HepG2 (cell line): Measurements from ENCODE around the gene GLIS2.
A peak's percentile ranks its signal among the peaks of the same experiment; 100 is the strongest.

ENCODE experiments used
- NFRKB ChIP-seq: fragments of 450-650 bp; IDR thresholded peaks from 2 replicates; pipeline ENCODE4 v1.6.1; 2017
- ZBTB43 ChIP-seq: sonication (generic); formaldehyde crosslinking; conservative IDR thresholded peaks from 2 replicates; pipeline ENCODE4 v1.4.0; 2020; ENCODE audit warnings: missing genetic modification reagents
- ZNF605 ChIP-seq: sonication (generic); formaldehyde crosslinking; IDR thresholded peaks from 2 replicates; pipeline ENCODE4 v1.8.0; 2022; ENCODE audit warnings: mild to moderate bottlenecking, missing genetic modification reagents

- TF ChIP-seq ZNF605 (no peak), NFRKB (no peak), ZBTB43 (CRISPR knock-in tag) (0 out of 2 replicates have a peak, but pooled peaks have one; percentile 36)
Measured at GRCh38 chr16:4370570-4371356, 54.9 kb downstream of the GLIS2 start.
